Omental fat pad (tissue), 4 donors: Measurements from ENCODE around the gene MAGEA4. TPM values are rescaled to one million over a fixed set of nuclear protein-coding genes. Genes with fewer than 3 reads are reported as not detected.

Experiments
- ATAC-seq: fragments of 150-250 bp; one replicate; pipeline ENCODE4 v1.9.1; 2016; ENCODE audit warnings: mild to moderate bottlenecking, moderate library complexity; ENCODE audit not compliant: low FRiP score
- DNase-seq: peaks from one replicate; pipeline ENCODE4 v3.0.0-alpha.2; 2019; ENCODE audit warnings: low spot score
- CTCF ChIP-seq, 3 donors: fragments of 450-650 bp; IDR thresholded peaks; one replicate each; pipeline ENCODE4 v1.5.1; 2016 to 2017; ENCODE audit warnings: antibody characterized with exemption in 3 of 3, mild to moderate bottlenecking in 3 of 3, moderate library complexity in 2 of 3
- total RNA-seq, 4 donors: library from RNA; depleted of rRNA; stranded (reverse); fragments of >200 nt; gene quantifications; one replicate each; pipeline ENCODE4 v1.1.0, GENCODE V29; 2016

Gene MAGEA4
- total RNA-seq, 4 donors from 2014 or later = not detected

GRCh38 chrX:151973851-151974335, 61.2 kb downstream of the MAGEA4 start:
- no peak for ATAC-seq
- TF ChIP-seq CTCF (IDR thresholded peaks at IDR 0.05) = no peak
- DNase-seq = no peak

Other genes starting within 250 kb of the MAGEA4 start
- 1 to 10 TPM in 2 of 4 donors, under 1 TPM in 1, not detected in 1; 0.06 to 1.3 (median 1.2) TPM for gene PRRG3, start 217.4 kb upstream of the MAGEA4 start, total RNA-seq
- gene FATE1, start 196.9 kb upstream of the MAGEA4 start, total RNA-seq = not detected
- gene CNGA2, start 178.1 kb upstream of the MAGEA4 start, total RNA-seq = not detected
- 100 to 1,000 TPM in 3 of 4 donors, 10 to 100 TPM in 1; 93.3 to 306 (median 153) TPM for gene GABRE, start 61.8 kb downstream of the MAGEA4 start, total RNA-seq
- not detected for gene MAGEA10, start 225.7 kb downstream of the MAGEA4 start, total RNA-seq